Mammary microvascular endothelial cell (primary cell): Measurements from ENCODE around the gene ZNF839. TPM values are rescaled to one million over a fixed set of nuclear protein-coding genes. Genes with fewer than 3 reads are reported as not detected.

Experiments used
- total RNA-seq: library from RNA; depleted of rRNA; stranded (reverse); fragments of >200 nt; gene quantifications from 2 replicates; pipeline ENCODE4 v1.2.3, GENCODE V29; 2015

Gene ZNF839
- total RNA-seq = 5.0 TPM in 2 replicates

GRCh38 chr14:102319351-102320032 lies at the start of gene ZNF839:
ZNF839 (plus strand) TSS chr14:102319746; CDS start chr14:102319766, 20 bp downstream.

GRCh38 chr14:102304611-102305506 lies 14.7 kb upstream of the ZNF839 start, which contains the start of gene MOK:
MOK (minus strand) TSS chr14:102305164; CDS start chr14:102304968, 196 bp downstream.

GRCh38 chr14:102362545-102363181 lies 43.1 kb downstream of the ZNF839 start, which contains the start of the genes CINP and TECPR2:
CINP (minus strand) TSS chr14:102362890; CDS start chr14:102362851, 39 bp downstream.
TECPR2 (plus strand) TSS chr14:102362941; CDS start chr14:102376722, 13,781 bp downstream.

Other genes with a start within 250 kb of the ZNF839 start
- 1,328 and 1,548 TPM in 2 replicates for gene HSP90AA1, start 232.7 kb upstream of the ZNF839 start, total RNA-seq
- gene WDR20, start 179.8 kb upstream of the ZNF839 start, total RNA-seq = 13.9 and 15.3 TPM in 2 replicates
- gene MOK, start 14.6 kb upstream of the ZNF839 start, total RNA-seq = 3.4 and 8.2 TPM in 2 replicates
- 54.4 and 70.4 TPM in 2 replicates for gene CINP, start 43.1 kb downstream of the ZNF839 start, total RNA-seq
- gene TECPR2, start 43.2 kb downstream of the ZNF839 start, total RNA-seq = 6.3 and 6.9 TPM in 2 replicates
- gene ANKRD9, start 190.0 kb downstream of the ZNF839 start, total RNA-seq = 29.8 and 34.6 TPM in 2 replicates